ENCODE data around the gene ZFTA.

- TF ChIP-seq PATZ1 (CRISPR knock-in tag; IDR thresholded peaks at IDR 0.05; ENCODE audit: borderline replicate concordance) (no peak), TOX (CRISPR knock-in tag; IDR thresholded peaks at IDR 0.05; ENCODE audit: borderline replicate concordance) (no peak), GLIS3 (CRISPR knock-in tag; IDR thresholded peaks at IDR 0.05) (no peak), OSR1 (CRISPR knock-in tag; IDR thresholded peaks at IDR 0.05) (no peak), SNAI2 (CRISPR knock-in tag; IDR thresholded peaks at IDR 0.05) (no peak), ZFP3 (CRISPR knock-in tag; IDR thresholded peaks at IDR 0.05) (no peak)
Observed at GRCh38 chr11:63767267-63767564, 1.4 kb downstream of the ZFTA start.

Measured in SK-N-SH treated with all-trans-retinoic acid at 6 μM for 48 hours (cell line).